Activated T-cell treated with anti-CD3 and anti-CD28 coated beads, Interleukin-2, amount 50 U/mL, for 72 hours (primary cell): ENCODE data around the gene CSAD. TPM values are rescaled to one million over a fixed set of nuclear protein-coding genes. Genes with fewer than 3 reads are reported as not detected.
A peak's percentile ranks its signal among the peaks of the same experiment; 100 is the strongest.

Experiments used
- ATAC-seq, 2 donors: fragments of 150-1000 bp; cut with Tn5 transposase; replicated peaks in 1 of 2; 2 replicates each; pipeline ENCODE4 v1.10.0; 2021; ENCODE audit warnings: moderate library complexity in 2 of 2, mild to moderate bottlenecking in 1 of 2
- DNase-seq, 2 donors: peaks; one replicate each; pipeline ENCODE4 v3.0.0; 2021 to 2022; ENCODE audit warnings: mixed read lengths in 1 of 2
- H3K27ac Mint-ChIP-seq: one replicate; pipeline ENCODE4 v1.8.0; 2022; ENCODE audit warnings: mild to moderate bottlenecking, moderate library complexity, mixed read lengths
- H3K27me3 Mint-ChIP-seq: one replicate; pipeline ENCODE4 v1.8.0; 2022; ENCODE audit warnings: low read depth, mixed read lengths
- H3K36me3 Mint-ChIP-seq, 2 donors: one replicate each; pipeline ENCODE4 v1.8.0; 2022; ENCODE audit warnings: mixed read lengths in 2 of 2, mild to moderate bottlenecking in 1 of 2; ENCODE audit not compliant: insufficient read depth in 2 of 2
- H3K4me1 Mint-ChIP-seq: one replicate; pipeline ENCODE4 v1.8.0; 2022; ENCODE audit warnings: low read depth, mixed read lengths
- H3K4me3 Mint-ChIP-seq, 2 donors: one replicate each; pipeline ENCODE4 v1.8.0; 2022; ENCODE audit warnings: mild to moderate bottlenecking in 2 of 2, mixed read lengths in 2 of 2, moderate library complexity in 2 of 2
- H3K9me3 Mint-ChIP-seq, 2 donors: one replicate each; pipeline ENCODE4 v1.8.0; 2022; ENCODE audit warnings: mixed read lengths in 2 of 2
- total RNA-seq, 2 donors: library from RNA; stranded (reverse); gene quantifications; one replicate each; pipeline ENCODE4 v1.2.3, GENCODE V29; 2022

CSAD gene
- total RNA-seq, 2 donors from 2014 or later, result 42.7 to 45.2 TPM

- peak overlapping the region; percentile 66 to 87 for H3K4me3 Mint-ChIP-seq
- H3K36me3 Mint-ChIP-seq, result peaks cover 6 to 8% of the 10 kb centered on the region in 2 donors
- H3K27ac Mint-ChIP-seq, result peak overlapping the region; percentile 80
- H3K4me1 Mint-ChIP-seq, result peaks cover 69% of the 10 kb centered on the region
- ATAC-seq, result no peak
- DNase-seq, result no peak
- H3K27me3 Mint-ChIP-seq, result no peaks in the 10 kb centered on the region
- H3K9me3 Mint-ChIP-seq, result no peaks in the 10 kb centered on the region
These were observed 41.5 kb upstream of the CSAD start for GRCh38 chr12:53222170-53222721.

GRCh38 chr12:53221203-53222080 lies 40.7 kb upstream of the CSAD start:
- Mint-ChIP-seq H3K27me3 (no peaks in the 10 kb centered on the region), H3K27ac (peak overlapping the region; percentile 40), H3K36me3 (peaks cover 6 to 8% of the 10 kb centered on the region in 2 donors), H3K9me3 (no peaks in the 10 kb centered on the region), H3K4me3 (peak overlapping the region; percentile 94 to 99), H3K4me1 (peaks cover 71% of the 10 kb centered on the region)
- DNase-seq (peak; percentile 63 to 72), ATAC-seq (peak; percentile 20 to 31)

GRCh38 chr12:53220694-53221202 lies 40.0 kb upstream of the CSAD start:
- ATAC-seq (peak; percentile 69 to 70), DNase-seq (peak; percentile 86 to 87)
- Mint-ChIP-seq H3K9me3 (no peaks in the 10 kb centered on the region), H3K27ac (peak overlapping the region; percentile 40), H3K36me3 (peaks cover 6 to 8% of the 10 kb centered on the region in 2 donors), H3K4me1 (peaks cover 78% of the 10 kb centered on the region), H3K27me3 (no peaks in the 10 kb centered on the region), H3K4me3 (peak overlapping the region; percentile 94 to 99)

GRCh38 chr12:53219956-53220693 lies 39.4 kb upstream of the CSAD start:
- ATAC-seq, result peak; percentile 57 to 64
- DNase-seq, result peak; percentile 83 to 90
- no peaks in the 10 kb centered on the region for H3K9me3 Mint-ChIP-seq
- peak overlapping the region; percentile 72 for H3K27ac Mint-ChIP-seq
- H3K4me3 Mint-ChIP-seq, result peak overlapping the region; percentile 94 to 99
- H3K27me3 Mint-ChIP-seq, result no peaks in the 10 kb centered on the region
- peaks cover 6 to 8% of the 10 kb centered on the region in 2 donors for H3K36me3 Mint-ChIP-seq
- H3K4me1 Mint-ChIP-seq, result peaks cover 78% of the 10 kb centered on the region

GRCh38 chr12:53219292-53219955 lies 38.7 kb upstream of the CSAD start:
- peak; percentile 18 to 43 for ATAC-seq
- Mint-ChIP-seq H3K27me3 (no peaks in the 10 kb centered on the region), H3K36me3 (peaks cover 6 to 9% of the 10 kb centered on the region in 2 donors), H3K4me1 (peaks cover 77% of the 10 kb centered on the region), H3K27ac (peak overlapping the region; percentile 72), H3K4me3 (peak overlapping the region; percentile 94 to 99), H3K9me3 (no peaks in the 10 kb centered on the region)
- peak; percentile 62 to 75 for DNase-seq

GRCh38 chr12:53218551-53219291 lies 38.0 kb upstream of the CSAD start:
- Mint-ChIP-seq H3K36me3 (peaks cover 6 to 12% of the 10 kb centered on the region in 2 donors), H3K4me3 (peak overlapping the region; percentile 94 to 99), H3K9me3 (no peaks in the 10 kb centered on the region), H3K4me1 (peaks cover 77% of the 10 kb centered on the region), H3K27ac (peak overlapping the region; percentile 94), H3K27me3 (no peaks in the 10 kb centered on the region)
- no peak for ATAC-seq
- DNase-seq, result no peak

- ATAC-seq, result no peak
- H3K27me3 Mint-ChIP-seq, result no peaks in the 10 kb centered on the region
- H3K9me3 Mint-ChIP-seq, result no peaks in the 10 kb centered on the region
- DNase-seq, result peak in 1 of 2 donors; percentile 35
- peaks cover 77% of the 10 kb centered on the region for H3K4me1 Mint-ChIP-seq
- peaks cover 6 to 14% of the 10 kb centered on the region in 2 donors for H3K36me3 Mint-ChIP-seq
- peak overlapping the region; percentile 94 for H3K27ac Mint-ChIP-seq
- peak overlapping the region; percentile 91 to 94 for H3K4me3 Mint-ChIP-seq
These were observed 37.2 kb upstream of the CSAD start for GRCh38 chr12:53217931-53218307.

- peaks cover 76% of the 10 kb centered on the region for H3K4me1 Mint-ChIP-seq
- H3K27me3 Mint-ChIP-seq, result no peaks in the 10 kb centered on the region
- no peaks in the 10 kb centered on the region for H3K9me3 Mint-ChIP-seq
- peak overlapping the region; percentile 91 to 94 for H3K4me3 Mint-ChIP-seq
- ATAC-seq, result peak in 1 of 2 donors; percentile 8
- DNase-seq, result peak; percentile 70 to 75
- peaks cover 6 to 14% of the 10 kb centered on the region in 2 donors for H3K36me3 Mint-ChIP-seq
- peak overlapping the region; percentile 94 for H3K27ac Mint-ChIP-seq
These were observed 36.6 kb upstream of the CSAD start for GRCh38 chr12:53217051-53217930.

- no peak overlapping the region for H3K27ac Mint-ChIP-seq
These were observed 34.8 kb upstream of the CSAD start for GRCh38 chr12:53215497-53215896.

GRCh38 chr12:53214687-53215455 lies 34.1 kb upstream of the CSAD start:
- Mint-ChIP-seq H3K4me3 (no peak overlapping the region), H3K27me3 (no peaks in the 10 kb centered on the region), H3K27ac (no peak overlapping the region), H3K4me1 (peaks cover 76% of the 10 kb centered on the region), H3K9me3 (no peaks in the 10 kb centered on the region), H3K36me3 (peaks cover 9 to 14% of the 10 kb centered on the region in 2 donors)
- DNase-seq (no peak), ATAC-seq (no peak)

More at GRCh38 chr12:53215497-53215896, 34.8 kb upstream of the CSAD start:
- Mint-ChIP-seq H3K4me1 (peaks cover 76% of the 10 kb centered on the region), H3K4me3 (no peak overlapping the region), H3K9me3 (no peaks in the 10 kb centered on the region), H3K36me3 (peaks cover 9 to 14% of the 10 kb centered on the region in 2 donors), H3K27me3 (no peaks in the 10 kb centered on the region)
- no peak for DNase-seq
- no peak for ATAC-seq

GRCh38 chr12:53214221-53214620 lies 33.5 kb upstream of the CSAD start:
- H3K9me3 Mint-ChIP-seq, result no peaks in the 10 kb centered on the region
- no peak overlapping the region for H3K4me3 Mint-ChIP-seq
- H3K27ac Mint-ChIP-seq, result no peak overlapping the region
- no peaks in the 10 kb centered on the region for H3K27me3 Mint-ChIP-seq
- ATAC-seq, result no peak
- DNase-seq, result no peak
- peaks cover 79% of the 10 kb centered on the region for H3K4me1 Mint-ChIP-seq
- peaks cover 4 to 10% of the 10 kb centered on the region in 2 donors for H3K36me3 Mint-ChIP-seq
